GM12865 (cell line): ENCODE results near the gene DNAH14.

ENCODE experiments used
- DNase-seq: peaks from one replicate; pipeline ENCODE4 v3.0.0; 2010; ENCODE audit warnings: low read depth
- H3K4me3 ChIP-seq: 2 replicates; pipeline ENCODE4 v1.5.1; 2011; ENCODE audit warnings: mild to moderate bottlenecking, low read depth, low read length, control low read depth
- CTCF ChIP-seq: IDR thresholded peaks from 2 replicates; pipeline ENCODE4 v1.5.1; 2011; ENCODE audit warnings: low read length, control low read depth, low read depth, inconsistent platforms; ENCODE audit not compliant: insufficient read depth; ENCODE audit errors: missing control alignments

DNAH14 gene

GRCh38 chr1:225447650-225448089 lies 518.2 kb downstream of the DNAH14 start:
- no peak overlapping the region for H3K4me3 ChIP-seq
- no peak for TF ChIP-seq CTCF
- DNase-seq: no peak

GRCh38 chr1:225448146-225448805 lies 518.8 kb downstream of the DNAH14 start:
- TF ChIP-seq CTCF: no peak
- no peak for DNase-seq
- H3K4me3 ChIP-seq: no peak overlapping the region
